ENCODE data around the gene MED27. TPM values are rescaled to one million over a fixed set of nuclear protein-coding genes. Genes with fewer than 3 reads are reported as not detected.

Gene MED27
- total and polyA plus RNA-seq, 2 of the 8 experiments (the other 6 are each of a cell fraction or from before 2014, with no cell fraction given) = 29.9 to 56.5 TPM

DNA sequence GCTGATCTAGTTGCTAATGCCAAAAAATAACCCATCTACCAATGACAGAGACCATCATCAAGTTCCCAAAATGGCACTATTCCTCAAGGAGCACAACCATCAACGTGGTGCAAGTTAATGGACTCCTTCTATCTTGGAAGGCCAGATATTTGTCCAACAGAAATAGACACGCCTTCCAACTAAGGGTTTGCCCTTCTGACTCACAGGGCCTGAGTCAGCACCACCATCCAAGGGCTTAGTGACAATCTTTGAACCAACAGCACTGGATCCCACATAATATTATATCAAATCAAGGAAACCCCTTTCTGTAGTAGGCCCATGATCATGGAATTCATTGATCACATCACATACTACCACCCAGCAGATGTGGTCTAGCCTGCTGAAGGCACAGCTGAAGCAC lies 84.3 kb downstream of the MED27 start (continued):
- no peak for TF ChIP-seq EZH2 (IDR thresholded peaks at IDR 0.05; ENCODE audit: low read depth, low read length, severe bottlenecking)
- TF ChIP-seq ASH2L (IDR thresholded peaks at IDR 0.05; ENCODE audit: low read length) = no peak
- TF ChIP-seq CREB1 (IDR thresholded peaks at IDR 0.05) = no peak
